K562 (cell line): ENCODE data around the gene AAK1. TPM values are rescaled to one million over a fixed set of nuclear protein-coding genes. Genes with fewer than 3 reads are reported as not detected.

Source experiments
- ATAC-seq: fragments of 200-7000 bp; cut with Tn5 transposase; 3 replicates; pipeline ENCODE4 v1.9.1; 2020; ENCODE audit warnings: moderate library complexity
- BruUV-seq: library from RNA; stranded (reverse); fragments of 400-500 nt; replicated peaks from 2 replicates; lab custom pipeline; 2021; lab: Mats Ljungman, UMichigan
- CTCF ChIA-PET: fragments of 300-600 bp; formaldehyde crosslinking; extraction: SDS; loops from one replicate; lab custom pipeline; 2021; ENCODE audit warnings: low intra/inter-chr PET ratio; lab: Yijun Ruan, JAX
- POLR2A ChIA-PET: fragments of 300-600, 350-650 bp; sonication (Branson Sonifier 250); formaldehyde crosslinking; extraction: SDS; loops from one replicate; lab custom pipeline; 2021; ENCODE audit warnings: antibody characterized with exemption, inconsistent platforms; lab: Yijun Ruan, JAX
- DNase-seq, 4 experiments: peaks; one replicate each; pipeline versions ENCODE4 v3.0.0 to v3.0.0-alpha.2; 2011 to 2018; ENCODE audit warnings: low spot score in 3 of 4, mixed read lengths in 3 of 4; ENCODE audit errors: extremely low read depth in 1 of 4
- FAIRE-seq: peaks from 2 replicates; lab custom pipeline; 2011; peaks lifted over from hg19 to GRCh38; lab: Jason Lieb, UNC
- H2AFZ ChIP-seq: 2 replicates; pipeline ENCODE4 v1.6.0; 2011; ENCODE audit warnings: low read depth, low read length, control low read depth, inconsistent platforms
- H3K27ac ChIP-seq: fragments of 200-600 bp; 3 replicates; pipeline ENCODE4 v1.8.0; 2011; ENCODE audit warnings: low read depth, mild to moderate bottlenecking, control low read depth, inconsistent platforms, low read length, moderate library complexity, mixed read lengths; ENCODE audit errors: extremely low read depth
- H3K27me3 ChIP-seq, 2 experiments: fragments of 300-600 bp in 1 of 2; 2 replicates in 1 of 2; 3 replicates in 1 of 2; pipeline versions ENCODE4 v1.6.0 to v1.8.0; 2011; ENCODE audit warnings: inconsistent platforms in 2 of 2, low read length in 2 of 2, mild to moderate bottlenecking in 1 of 2, mixed read lengths in 1 of 2, moderate library complexity in 1 of 2; ENCODE audit not compliant: control insufficient read depth in 2 of 2, insufficient read depth in 2 of 2
- H3K36me3 ChIP-seq: fragments of 300-600 bp; 3 replicates; pipeline ENCODE4 v1.8.0; 2011; ENCODE audit warnings: mild to moderate bottlenecking, low read length, inconsistent platforms; ENCODE audit not compliant: control insufficient read depth, insufficient read depth
- H3K4me1 ChIP-seq, 2 experiments: fragments of 200-600 bp in 1 of 2; replicated peaks in 1 of 2; 2 replicates in 1 of 2; 3 replicates in 1 of 2; pipeline versions ENCODE4 v1.5.1 to v1.8.0; 2011; ENCODE audit warnings: inconsistent platforms in 2 of 2, low read length in 2 of 2, mild to moderate bottlenecking in 1 of 2, mixed read lengths in 1 of 2, moderate library complexity in 1 of 2; ENCODE audit not compliant: control insufficient read depth in 2 of 2, insufficient read depth in 2 of 2
- H3K4me2 ChIP-seq: 2 replicates; pipeline ENCODE4 v1.6.1; 2011; ENCODE audit warnings: low read length, control low read depth, inconsistent platforms, mixed read lengths; ENCODE audit not compliant: insufficient read depth
- H3K4me3 ChIP-seq: fragments of 200-600 bp; sonication (generic), shearing (Covaris generic); 2 replicates; pipeline ENCODE4 v1.5.1; 2016; ENCODE audit warnings: control low read depth, inconsistent platforms
- H3K79me2 ChIP-seq: fragments of 200-600 bp; 3 replicates; pipeline ENCODE4 v1.8.0; 2011; ENCODE audit warnings: low read length, inconsistent platforms; ENCODE audit not compliant: control insufficient read depth, insufficient read depth
- H3K9ac ChIP-seq, 2 experiments: 2 replicates each; pipeline versions ENCODE4 v1.6.0 to v1.6.1; 2011; ENCODE audit warnings: low read depth in 2 of 2, low read length in 2 of 2, control low read depth in 1 of 2, inconsistent platforms in 1 of 2, mild to moderate bottlenecking in 1 of 2, mixed read lengths in 1 of 2; ENCODE audit not compliant: insufficient read depth in 1 of 2
- H3K9me1 ChIP-seq: one replicate; pipeline ENCODE4 v1.6.0; 2011; ENCODE audit warnings: inconsistent platforms, mild to moderate bottlenecking, low read length, moderate library complexity; ENCODE audit not compliant: control insufficient read depth, insufficient read depth
- H3K9me3 ChIP-seq: replicated peaks from 2 replicates; pipeline ENCODE4 v1.5.1; 2011; ENCODE audit warnings: low read depth, low read length, inconsistent platforms; ENCODE audit not compliant: control insufficient read depth, insufficient read depth
- H4K20me1 ChIP-seq: replicated peaks from 2 replicates; pipeline ENCODE4 v1.6.1; 2011; ENCODE audit warnings: low read length, inconsistent platforms, mixed read lengths; ENCODE audit not compliant: control insufficient read depth, insufficient read depth
- EWSR1 ChIP-seq: fragments of 450-650 bp; IDR thresholded peaks from 2 replicates; pipeline ENCODE4 v1.6.1; 2018; ENCODE audit warnings: borderline replicate concordance, mild to moderate bottlenecking, low read depth, moderate library complexity; ENCODE audit not compliant: partially characterized antibody
- HNRNPL ChIP-seq: fragments of 200-400 bp; formaldehyde crosslinking; IDR thresholded peaks from 2 replicates; pipeline ENCODE4 v1.6.1; 2017; ENCODE audit warnings: low read depth, mild to moderate bottlenecking, low read length
- MAFF ChIP-seq: IDR thresholded peaks from 2 replicates; pipeline ENCODE4 v1.6.1; 2012; ENCODE audit warnings: low read length, improper control_type of control experiment
- MXI1 ChIP-seq: IDR thresholded peaks from 2 replicates; pipeline ENCODE4 v1.6.1; 2011; ENCODE audit warnings: low read depth, mild to moderate bottlenecking, improper control_type of control experiment, low read length
- NFIC ChIP-seq: fragments of 450-650 bp; IDR thresholded peaks from 2 replicates; pipeline ENCODE4 v1.6.1; 2017; ENCODE audit warnings: mild to moderate bottlenecking, inconsistent platforms
- SMAD1 ChIP-seq: fragments of 150-350 bp; IDR thresholded peaks from 2 replicates; pipeline ENCODE4 v1.6.1; 2014; ENCODE audit warnings: low read length, low read depth; ENCODE audit not compliant: partially characterized antibody
- SMARCE1 ChIP-seq: fragments of 450-650 bp; IDR thresholded peaks from 2 replicates; pipeline ENCODE4 v1.7.1; 2016; ENCODE audit warnings: mild to moderate bottlenecking
- ZNF143 ChIP-seq: sonication (generic); formaldehyde crosslinking; IDR thresholded peaks from 2 replicates; pipeline ENCODE4 v1.9.0; 2022; ENCODE audit warnings: mild to moderate bottlenecking, missing genetic modification reagents
- ZNF239 ChIP-seq: fragments of 250-450 bp; sonication (Bioruptor Pico); IDR thresholded peaks from 2 replicates; pipeline ENCODE4 v1.4.0; 2020; ENCODE audit warnings: mild to moderate bottlenecking
- WGBS: fragments of 100-300 bp; shearing (Covaris generic); methylation state at CpG from one replicate; pipeline ENCODE4 v1.1.6; 2016; ENCODE audit warnings: low coverage, mixed read lengths; ENCODE audit not compliant: insufficient coverage; ENCODE audit errors: missing lambda C conversion rate; 5-methylcytosine and 5-hydroxymethylcytosine counted together
- in situ Hi-C: fragments of 300-500 bp; cut with MboI; formaldehyde crosslinking; loops from 4 replicates; pipeline ENCODE4 v1.15.0; 2018; ENCODE audit warnings: inconsistent platforms, mixed read lengths
- intact Hi-C: fragments of 100-400 bp; cut with micrococcal nuclease; formaldehyde crosslinking; loops from 2 replicates; pipeline ENCODE4 v1.14.2; 2022
- polyA plus RNA-seq, 8 experiments: library from polyadenylated mRNA; depleted of rRNA in 4 of 8; stranded (reverse) in 5 of 8; unstranded in 3 of 8; fragments of >200 nt; fragmentation: Nextera tagmentation in 2 of 8; fragmentation: Illumina TruSeq in 1 of 8; extraction: Ambion mirVana in 2 of 8; extraction: Trizol in 1 of 8; gene quantifications; 2 replicates each; pipeline versions ENCODE4 v1.2.1 to v1.2.3, GENCODE V29; 2011 to 2014; ENCODE audit warnings: inconsistent platforms in 1 of 8, missing spikeins in 1 of 8
- total RNA-seq, 7 experiments: library from RNA; depleted of rRNA in 6 of 7; stranded (reverse); fragments of >200 nt in 6 of 7; fragmentation: Illumina TruSeq in 2 of 7; extraction: Trizol in 2 of 7; gene quantifications; 2 replicates each; pipeline versions ENCODE4 v1.2.1 to v1.2.3, GENCODE V29; 2011 to 2021; ENCODE audit warnings: low replicate concordance in 1 of 7
- TF ChIP-seq, protein P1 (sequence below): fragments of 450-650 bp; IDR thresholded peaks from 2 replicates; pipeline ENCODE4 v1.6.1; 2016; ENCODE audit warnings: mild to moderate bottlenecking
- TF ChIP-seq, protein P2 (sequence below): sonication (generic); formaldehyde crosslinking; IDR thresholded peaks from 2 replicates; pipeline ENCODE4 v1.8.0; 2023; ENCODE audit warnings: mild to moderate bottlenecking, missing genetic modification reagents

Gene AAK1
- total and polyA plus RNA-seq, 9 of the 15 experiments (the other 6 are each of a cell fraction or from before 2014, with no cell fraction given) = 0.89 to 17.1 (median 6.0) TPM

DNA sequence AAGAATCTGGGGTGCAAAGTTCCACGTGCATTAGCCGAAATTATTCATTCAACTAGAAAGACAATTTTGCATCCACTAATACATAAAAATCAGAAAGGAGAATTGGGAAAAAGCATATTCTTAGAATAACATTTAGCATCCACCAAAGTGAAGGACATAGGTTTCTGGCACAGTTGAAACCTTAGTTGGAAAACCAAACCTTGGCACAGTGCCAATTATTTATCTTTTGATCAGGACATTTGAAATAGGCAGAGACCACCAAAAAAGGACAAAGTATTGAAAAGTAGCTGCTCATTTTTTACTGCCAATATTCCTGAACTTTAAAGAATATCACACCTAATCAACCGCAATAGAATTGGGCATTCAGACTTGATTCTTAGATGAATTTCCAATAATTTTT, 180.8 kb downstream of the AAK1 start (continued):
- TF ChIP-seq, protein P1, sequence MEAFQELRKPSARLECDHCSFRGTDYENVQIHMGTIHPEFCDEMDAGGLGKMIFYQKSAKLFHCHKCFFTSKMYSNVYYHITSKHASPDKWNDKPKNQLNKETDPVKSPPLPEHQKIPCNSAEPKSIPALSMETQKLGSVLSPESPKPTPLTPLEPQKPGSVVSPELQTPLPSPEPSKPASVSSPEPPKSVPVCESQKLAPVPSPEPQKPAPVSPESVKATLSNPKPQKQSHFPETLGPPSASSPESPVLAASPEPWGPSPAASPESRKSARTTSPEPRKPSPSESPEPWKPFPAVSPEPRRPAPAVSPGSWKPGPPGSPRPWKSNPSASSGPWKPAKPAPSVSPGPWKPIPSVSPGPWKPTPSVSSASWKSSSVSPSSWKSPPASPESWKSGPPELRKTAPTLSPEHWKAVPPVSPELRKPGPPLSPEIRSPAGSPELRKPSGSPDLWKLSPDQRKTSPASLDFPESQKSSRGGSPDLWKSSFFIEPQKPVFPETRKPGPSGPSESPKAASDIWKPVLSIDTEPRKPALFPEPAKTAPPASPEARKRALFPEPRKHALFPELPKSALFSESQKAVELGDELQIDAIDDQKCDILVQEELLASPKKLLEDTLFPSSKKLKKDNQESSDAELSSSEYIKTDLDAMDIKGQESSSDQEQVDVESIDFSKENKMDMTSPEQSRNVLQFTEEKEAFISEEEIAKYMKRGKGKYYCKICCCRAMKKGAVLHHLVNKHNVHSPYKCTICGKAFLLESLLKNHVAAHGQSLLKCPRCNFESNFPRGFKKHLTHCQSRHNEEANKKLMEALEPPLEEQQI = no peak
- TF ChIP-seq ZNF143 (CRISPR knock-in tag) = no peak
- TF ChIP-seq MAFF = no peak
- TF ChIP-seq SMAD1 = peak; percentile 97
- peak; percentile 100 for TF ChIP-seq NFIC

DNA sequence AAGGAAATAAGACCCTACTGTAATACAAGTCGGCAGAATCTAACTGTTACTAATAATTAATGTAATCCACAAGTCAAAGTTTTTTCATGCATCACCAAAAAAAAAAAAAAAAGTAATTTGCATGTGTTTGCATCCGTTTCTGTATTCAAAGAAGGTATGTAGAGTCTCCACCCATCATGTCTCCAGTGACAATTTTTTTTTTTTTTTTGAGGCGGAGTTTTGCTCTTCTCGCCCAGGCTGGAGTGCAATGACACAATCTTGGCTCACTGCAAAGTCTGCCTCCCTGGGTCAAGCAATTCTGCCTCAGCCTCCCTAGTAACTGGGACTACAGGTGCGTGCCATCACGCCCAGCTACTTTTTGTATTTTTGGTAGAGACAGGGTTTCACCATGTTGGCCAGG, 182.1 kb downstream of the AAK1 start:
- no peak overlapping the region for H3K27ac ChIP-seq
- no peak overlapping the region for H2AFZ ChIP-seq
- TF ChIP-seq ZNF239 (no peak), HNRNPL (no peak), SMARCE1 (no peak), EWSR1 (no peak), MXI1 (no peak)
- TF ChIP-seq, protein P2, sequence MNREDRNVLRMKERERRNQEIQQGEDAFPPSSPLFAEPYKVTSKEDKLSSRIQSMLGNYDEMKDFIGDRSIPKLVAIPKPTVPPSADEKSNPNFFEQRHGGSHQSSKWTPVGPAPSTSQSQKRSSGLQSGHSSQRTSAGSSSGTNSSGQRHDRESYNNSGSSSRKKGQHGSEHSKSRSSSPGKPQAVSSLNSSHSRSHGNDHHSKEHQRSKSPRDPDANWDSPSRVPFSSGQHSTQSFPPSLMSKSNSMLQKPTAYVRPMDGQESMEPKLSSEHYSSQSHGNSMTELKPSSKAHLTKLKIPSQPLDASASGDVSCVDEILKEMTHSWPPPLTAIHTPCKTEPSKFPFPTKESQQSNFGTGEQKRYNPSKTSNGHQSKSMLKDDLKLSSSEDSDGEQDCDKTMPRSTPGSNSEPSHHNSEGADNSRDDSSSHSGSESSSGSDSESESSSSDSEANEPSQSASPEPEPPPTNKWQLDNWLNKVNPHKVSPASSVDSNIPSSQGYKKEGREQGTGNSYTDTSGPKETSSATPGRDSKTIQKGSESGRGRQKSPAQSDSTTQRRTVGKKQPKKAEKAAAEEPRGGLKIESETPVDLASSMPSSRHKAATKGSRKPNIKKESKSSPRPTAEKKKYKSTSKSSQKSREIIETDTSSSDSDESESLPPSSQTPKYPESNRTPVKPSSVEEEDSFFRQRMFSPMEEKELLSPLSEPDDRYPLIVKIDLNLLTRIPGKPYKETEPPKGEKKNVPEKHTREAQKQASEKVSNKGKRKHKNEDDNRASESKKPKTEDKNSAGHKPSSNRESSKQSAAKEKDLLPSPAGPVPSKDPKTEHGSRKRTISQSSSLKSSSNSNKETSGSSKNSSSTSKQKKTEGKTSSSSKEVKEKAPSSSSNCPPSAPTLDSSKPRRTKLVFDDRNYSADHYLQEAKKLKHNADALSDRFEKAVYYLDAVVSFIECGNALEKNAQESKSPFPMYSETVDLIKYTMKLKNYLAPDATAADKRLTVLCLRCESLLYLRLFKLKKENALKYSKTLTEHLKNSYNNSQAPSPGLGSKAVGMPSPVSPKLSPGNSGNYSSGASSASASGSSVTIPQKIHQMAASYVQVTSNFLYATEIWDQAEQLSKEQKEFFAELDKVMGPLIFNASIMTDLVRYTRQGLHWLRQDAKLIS = no peak
- WGBS = 73% methylated on average over 6 of the region's 6 CpGs
- ATAC-seq (no peak), FAIRE-seq (no peak), DNase-seq (no peak)
- intact Hi-C loops = no loop called here
- H3K4me1 ChIP-seq = no peaks in the 10 kb centered on the region
- CTCF ChIA-PET = no interaction called here
- H3K4me3 ChIP-seq = no peak overlapping the region
- no peaks in the 10 kb centered on the region for H3K9me3 ChIP-seq
- BruUV-seq = no TSS peak
- no peaks in the 10 kb centered on the region for H3K79me2 ChIP-seq
- POLR2A ChIA-PET = no interaction called here
- H3K36me3 ChIP-seq = no peaks in the 10 kb centered on the region; the same call in 2 of the 3 replicates
- in situ Hi-C loops = no loop called here
- no peaks in the 10 kb centered on the region for H4K20me1 ChIP-seq
- H3K27me3 ChIP-seq = no peaks in the 10 kb centered on the region
- H3K4me2 ChIP-seq = no peak overlapping the region
- H3K9me1 ChIP-seq = no peaks in the 10 kb centered on the region
- no peak overlapping the region for H3K9ac ChIP-seq
